K562 (cell line): ENCODE measurements around the gene HBQ1. TPM values are rescaled to one million over a fixed set of nuclear protein-coding genes. Genes with fewer than 3 reads are reported as not detected.

ENCODE experiments used
- BACH1 ChIP-seq: fragments of 200-800 bp; sonication (Bioruptor generic); IDR thresholded peaks from 2 replicates; pipeline ENCODE4 v1.6.1; 2016; ENCODE audit warnings: missing genetic modification characterization, missing compliant biosample characterization
- ELF4 ChIP-seq: fragments of 450-650 bp; formaldehyde crosslinking; IDR thresholded peaks from 2 replicates; pipeline ENCODE4 v1.4.0; 2022; ENCODE audit warnings: missing genetic modification characterization
- ETV1 ChIP-seq: fragments of 450-650 bp; conservative IDR thresholded peaks from 2 replicates; pipeline ENCODE4 v1.6.1; 2016; ENCODE audit warnings: missing genetic modification characterization, control low read depth, low read depth, missing compliant biosample characterization
- JUNB ChIP-seq: fragments of 450-650 bp; formaldehyde crosslinking; conservative IDR thresholded peaks from 2 replicates; pipeline ENCODE4 v1.4.0; 2020; ENCODE audit warnings: mild to moderate bottlenecking
- KAT8 ChIP-seq: fragments of 450-650 bp; IDR thresholded peaks from 2 replicates; pipeline ENCODE4 v1.6.1; 2016; ENCODE audit warnings: low read depth, mild to moderate bottlenecking
- NFE2 ChIP-seq: IDR thresholded peaks from 2 replicates; pipeline ENCODE4 v1.6.1; 2014; ENCODE audit warnings: antibody characterized with exemption, low read depth
- NRF1 ChIP-seq, 2 experiments: fragments of 450-650 bp; IDR thresholded peaks in 1 of 2; conservative IDR thresholded peaks in 1 of 2; 2 replicates each; pipeline ENCODE4 v1.6.1; 2014; ENCODE audit warnings: mild to moderate bottlenecking in 2 of 2
- POLR3G ChIP-seq: IDR thresholded peaks from 2 replicates; pipeline ENCODE4 v1.6.1; 2011; ENCODE audit not compliant: insufficient read length, insufficient replicate concordance; ENCODE audit errors: extremely low read depth
- RBBP5 ChIP-seq: fragments of 200-600 bp; sonication (generic); IDR thresholded peaks from 2 replicates; pipeline ENCODE4 v1.6.1; 2012; ENCODE audit warnings: borderline replicate concordance, mild to moderate bottlenecking, low read length, control low read depth, inconsistent platforms; ENCODE audit not compliant: insufficient read depth, poor library complexity, severe bottlenecking
- SUPT5H ChIP-seq: fragments of 450-650 bp; IDR thresholded peaks from 2 replicates; pipeline ENCODE4 v1.6.1; 2016
- ZNF217 ChIP-seq: sonication (generic); formaldehyde crosslinking; IDR thresholded peaks from 2 replicates; pipeline ENCODE4 v1.8.0; 2022; ENCODE audit warnings: mild to moderate bottlenecking, missing genetic modification reagents
- polyA plus RNA-seq, 8 experiments: library from polyadenylated mRNA; depleted of rRNA in 4 of 8; stranded (reverse) in 5 of 8; unstranded in 3 of 8; fragments of >200 nt; fragmentation: Nextera tagmentation in 2 of 8; fragmentation: Illumina TruSeq in 1 of 8; extraction: Ambion mirVana in 2 of 8; extraction: Trizol in 1 of 8; gene quantifications; 2 replicates each; pipeline versions ENCODE4 v1.2.1 to v1.2.3, GENCODE V29; 2011 to 2014; ENCODE audit warnings: inconsistent platforms in 1 of 8, missing spikeins in 1 of 8
- total RNA-seq, 7 experiments: library from RNA; depleted of rRNA in 6 of 7; stranded (reverse); fragments of >200 nt in 6 of 7; fragmentation: Illumina TruSeq in 2 of 7; extraction: Trizol in 2 of 7; gene quantifications; 2 replicates each; pipeline versions ENCODE4 v1.2.1 to v1.2.3, GENCODE V29; 2011 to 2021; ENCODE audit warnings: low replicate concordance in 1 of 7
- TF ChIP-seq, protein P1 (sequence below), 3 experiments: IDR thresholded peaks in 2 of 3; conservative IDR thresholded peaks in 1 of 3; 2 replicates each; pipeline ENCODE4 v1.5.1; 2011 to 2012; ENCODE audit warnings: low read length in 3 of 3, mild to moderate bottlenecking in 3 of 3, control low read depth in 2 of 3, improper control_type of control experiment in 1 of 3, inconsistent platforms in 1 of 3, low read depth in 1 of 3, mixed read lengths in 1 of 3, moderate library complexity in 1 of 3; ENCODE audit not compliant: insufficient read depth in 2 of 3
- TF ChIP-seq, protein P2 (sequence below): fragments of 250-450 bp; sonication (Bioruptor Pico); IDR thresholded peaks from 2 replicates; pipeline ENCODE4 v1.5.0; 2022; ENCODE audit warnings: mild to moderate bottlenecking
- TF ChIP-seq, protein P3 (sequence below): fragments of 450-650 bp; formaldehyde crosslinking; conservative IDR thresholded peaks from 2 replicates; pipeline ENCODE4 v1.4.0; 2022; ENCODE audit warnings: mild to moderate bottlenecking, missing genetic modification characterization
- TF ChIP-seq, protein P4 (sequence below): fragments of 250-450 bp; sonication (Bioruptor Pico); IDR thresholded peaks from 2 replicates; pipeline ENCODE4 v1.4.0; 2020; ENCODE audit warnings: borderline replicate concordance
- TF ChIP-seq, protein P5 (sequence below): sonication (generic); formaldehyde crosslinking; IDR thresholded peaks from 2 replicates; pipeline ENCODE4 v1.8.0; 2022; ENCODE audit warnings: missing genetic modification reagents, mild to moderate bottlenecking, borderline replicate concordance
- TF ChIP-seq, protein P6 (sequence below): IDR thresholded peaks from 2 replicates; pipeline ENCODE4 v1.6.1; 2011; ENCODE audit warnings: borderline replicate concordance, low read depth, mild to moderate bottlenecking, moderate library complexity, low read length; ENCODE audit not compliant: insufficient read depth, poor library complexity, severe bottlenecking

HBQ1 gene
- total and polyA plus RNA-seq, 9 of the 15 experiments (the other 6 are each of a cell fraction or from before 2014, with no cell fraction given), result 2.3 to 190 (median 19.8) TPM

DNA sequence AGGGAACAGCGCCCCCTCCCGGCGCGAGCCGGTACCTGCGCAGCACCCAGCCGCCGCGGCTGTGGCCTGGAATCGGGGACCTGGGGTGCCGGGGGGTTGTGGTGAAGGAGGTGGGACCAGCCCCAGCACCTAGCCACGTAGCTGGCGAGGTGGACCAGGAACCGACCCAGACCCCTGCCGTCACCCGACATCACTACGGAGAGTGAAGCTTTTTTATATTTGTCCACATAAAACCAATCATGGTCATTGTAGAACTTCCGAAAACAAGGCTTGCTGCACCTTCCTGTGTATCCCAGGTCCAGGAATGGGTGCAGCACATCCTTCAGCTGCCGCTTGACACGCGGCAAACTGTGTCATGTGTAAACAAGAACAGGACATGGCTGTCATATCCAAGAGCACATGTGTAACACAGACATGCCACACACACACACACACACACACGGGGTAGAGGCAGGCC is 1.3 kb downstream of the HBQ1 start (continued):
- TF ChIP-seq JUNB (CRISPR knock-in tag) (peak; percentile 43; the same call in 1 of the 2 replicates), KAT8 (no peak), POLR3G (no peak), ETV1 (tag) (no peak), RBBP5 (no peak), NRF1 (conservative IDR thresholded peaks at IDR 0.05 in 1 of 2, IDR thresholded peaks at IDR 0.05 in 1 of 2) (peak; percentile 75 to 80; a peak in 3 of 4 replicates), NFE2 (no peak), ZNF217 (CRISPR knock-in tag) (no peak), ELF4 (CRISPR knock-in tag) (0 out of 2 replicates have a peak, but pooled peaks have one; percentile 3), SUPT5H (0 out of 2 replicates have a peak, but pooled peaks have one; percentile 4), BACH1 (tag) (no peak)
- TF ChIP-seq, protein P1, sequence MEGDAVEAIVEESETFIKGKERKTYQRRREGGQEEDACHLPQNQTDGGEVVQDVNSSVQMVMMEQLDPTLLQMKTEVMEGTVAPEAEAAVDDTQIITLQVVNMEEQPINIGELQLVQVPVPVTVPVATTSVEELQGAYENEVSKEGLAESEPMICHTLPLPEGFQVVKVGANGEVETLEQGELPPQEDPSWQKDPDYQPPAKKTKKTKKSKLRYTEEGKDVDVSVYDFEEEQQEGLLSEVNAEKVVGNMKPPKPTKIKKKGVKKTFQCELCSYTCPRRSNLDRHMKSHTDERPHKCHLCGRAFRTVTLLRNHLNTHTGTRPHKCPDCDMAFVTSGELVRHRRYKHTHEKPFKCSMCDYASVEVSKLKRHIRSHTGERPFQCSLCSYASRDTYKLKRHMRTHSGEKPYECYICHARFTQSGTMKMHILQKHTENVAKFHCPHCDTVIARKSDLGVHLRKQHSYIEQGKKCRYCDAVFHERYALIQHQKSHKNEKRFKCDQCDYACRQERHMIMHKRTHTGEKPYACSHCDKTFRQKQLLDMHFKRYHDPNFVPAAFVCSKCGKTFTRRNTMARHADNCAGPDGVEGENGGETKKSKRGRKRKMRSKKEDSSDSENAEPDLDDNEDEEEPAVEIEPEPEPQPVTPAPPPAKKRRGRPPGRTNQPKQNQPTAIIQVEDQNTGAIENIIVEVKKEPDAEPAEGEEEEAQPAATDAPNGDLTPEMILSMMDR (IDR thresholded peaks at IDR 0.05 in 2 of 3, conservative IDR thresholded peaks at IDR 0.05 in 1 of 3; ENCODE audit: insufficient read depth in 2 of 3, low read depth in 1 of 3, low read length in 3 of 3), result peak; percentile 88 to 95 (median 90); a peak in 5 of 6 replicates
- TF ChIP-seq, protein P2, sequence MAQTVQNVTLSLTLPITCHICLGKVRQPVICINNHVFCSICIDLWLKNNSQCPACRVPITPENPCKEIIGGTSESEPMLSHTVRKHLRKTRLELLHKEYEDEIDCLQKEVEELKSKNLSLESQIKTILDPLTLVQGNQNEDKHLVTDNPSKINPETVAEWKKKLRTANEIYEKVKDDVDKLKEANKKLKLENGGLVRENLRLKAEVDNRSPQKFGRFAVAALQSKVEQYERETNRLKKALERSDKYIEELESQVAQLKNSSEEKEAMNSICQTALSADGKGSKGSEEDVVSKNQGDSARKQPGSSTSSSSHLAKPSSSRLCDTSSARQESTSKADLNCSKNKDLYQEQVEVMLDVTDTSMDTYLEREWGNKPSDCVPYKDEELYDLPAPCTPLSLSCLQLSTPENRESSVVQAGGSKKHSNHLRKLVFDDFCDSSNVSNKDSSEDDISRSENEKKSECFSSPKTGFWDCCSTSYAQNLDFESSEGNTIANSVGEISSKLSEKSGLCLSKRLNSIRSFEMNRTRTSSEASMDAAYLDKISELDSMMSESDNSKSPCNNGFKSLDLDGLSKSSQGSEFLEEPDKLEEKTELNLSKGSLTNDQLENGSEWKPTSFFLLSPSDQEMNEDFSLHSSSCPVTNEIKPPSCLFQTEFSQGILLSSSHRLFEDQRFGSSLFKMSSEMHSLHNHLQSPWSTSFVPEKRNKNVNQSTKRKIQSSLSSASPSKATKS (CRISPR knock-in tag), result no peak
- TF ChIP-seq, protein P3, sequence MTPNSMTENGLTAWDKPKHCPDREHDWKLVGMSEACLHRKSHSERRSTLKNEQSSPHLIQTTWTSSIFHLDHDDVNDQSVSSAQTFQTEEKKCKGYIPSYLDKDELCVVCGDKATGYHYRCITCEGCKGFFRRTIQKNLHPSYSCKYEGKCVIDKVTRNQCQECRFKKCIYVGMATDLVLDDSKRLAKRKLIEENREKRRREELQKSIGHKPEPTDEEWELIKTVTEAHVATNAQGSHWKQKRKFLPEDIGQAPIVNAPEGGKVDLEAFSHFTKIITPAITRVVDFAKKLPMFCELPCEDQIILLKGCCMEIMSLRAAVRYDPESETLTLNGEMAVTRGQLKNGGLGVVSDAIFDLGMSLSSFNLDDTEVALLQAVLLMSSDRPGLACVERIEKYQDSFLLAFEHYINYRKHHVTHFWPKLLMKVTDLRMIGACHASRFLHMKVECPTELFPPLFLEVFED, result no peak
- TF ChIP-seq, protein P4, sequence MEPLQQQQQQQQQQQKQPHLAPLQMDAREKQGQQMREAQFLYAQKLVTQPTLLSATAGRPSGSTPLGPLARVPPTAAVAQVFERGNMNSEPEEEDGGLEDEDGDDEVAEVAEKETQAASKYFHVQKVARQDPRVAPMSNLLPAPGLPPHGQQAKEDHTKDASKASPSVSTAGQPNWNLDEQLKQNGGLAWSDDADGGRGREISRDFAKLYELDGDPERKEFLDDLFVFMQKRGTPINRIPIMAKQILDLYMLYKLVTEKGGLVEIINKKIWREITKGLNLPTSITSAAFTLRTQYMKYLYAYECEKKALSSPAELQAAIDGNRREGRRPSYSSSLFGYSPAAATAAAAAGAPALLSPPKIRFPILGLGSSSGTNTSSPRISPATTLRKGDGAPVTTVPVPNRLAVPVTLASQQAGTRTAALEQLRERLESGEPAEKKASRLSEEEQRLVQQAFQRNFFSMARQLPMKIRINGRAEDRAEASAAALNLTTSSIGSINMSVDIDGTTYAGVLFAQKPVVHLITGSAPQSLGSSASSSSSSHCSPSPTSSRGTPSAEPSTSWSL (CRISPR knock-in tag), result 0 out of 2 replicates have a peak, but pooled peaks have one; percentile 6
- TF ChIP-seq, protein P5, sequence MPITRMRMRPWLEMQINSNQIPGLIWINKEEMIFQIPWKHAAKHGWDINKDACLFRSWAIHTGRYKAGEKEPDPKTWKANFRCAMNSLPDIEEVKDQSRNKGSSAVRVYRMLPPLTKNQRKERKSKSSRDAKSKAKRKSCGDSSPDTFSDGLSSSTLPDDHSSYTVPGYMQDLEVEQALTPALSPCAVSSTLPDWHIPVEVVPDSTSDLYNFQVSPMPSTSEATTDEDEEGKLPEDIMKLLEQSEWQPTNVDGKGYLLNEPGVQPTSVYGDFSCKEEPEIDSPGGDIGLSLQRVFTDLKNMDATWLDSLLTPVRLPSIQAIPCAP, result no peak
- TF ChIP-seq, protein P6, sequence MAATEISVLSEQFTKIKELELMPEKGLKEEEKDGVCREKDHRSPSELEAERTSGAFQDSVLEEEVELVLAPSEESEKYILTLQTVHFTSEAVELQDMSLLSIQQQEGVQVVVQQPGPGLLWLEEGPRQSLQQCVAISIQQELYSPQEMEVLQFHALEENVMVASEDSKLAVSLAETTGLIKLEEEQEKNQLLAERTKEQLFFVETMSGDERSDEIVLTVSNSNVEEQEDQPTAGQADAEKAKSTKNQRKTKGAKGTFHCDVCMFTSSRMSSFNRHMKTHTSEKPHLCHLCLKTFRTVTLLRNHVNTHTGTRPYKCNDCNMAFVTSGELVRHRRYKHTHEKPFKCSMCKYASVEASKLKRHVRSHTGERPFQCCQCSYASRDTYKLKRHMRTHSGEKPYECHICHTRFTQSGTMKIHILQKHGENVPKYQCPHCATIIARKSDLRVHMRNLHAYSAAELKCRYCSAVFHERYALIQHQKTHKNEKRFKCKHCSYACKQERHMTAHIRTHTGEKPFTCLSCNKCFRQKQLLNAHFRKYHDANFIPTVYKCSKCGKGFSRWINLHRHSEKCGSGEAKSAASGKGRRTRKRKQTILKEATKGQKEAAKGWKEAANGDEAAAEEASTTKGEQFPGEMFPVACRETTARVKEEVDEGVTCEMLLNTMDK, result peak; percentile 96
